K562 (cell line): ENCODE data around the gene CXCR5. TPM values are rescaled to one million over a fixed set of nuclear protein-coding genes. Genes with fewer than 3 reads are reported as not detected.
A peak's percentile ranks its signal among the peaks of the same experiment; 100 is the strongest.

Source experiments
- ARID4B ChIP-seq: sonication (generic); formaldehyde crosslinking; IDR thresholded peaks from 2 replicates; pipeline ENCODE4 v1.8.0; 2022; ENCODE audit warnings: mild to moderate bottlenecking, missing genetic modification reagents
- CCNT2 ChIP-seq: IDR thresholded peaks from 2 replicates; pipeline ENCODE4 v1.6.1; 2011; ENCODE audit warnings: borderline replicate concordance, low read depth, mild to moderate bottlenecking, moderate library complexity, mixed read lengths, low read length; ENCODE audit not compliant: insufficient read length; ENCODE audit errors: extremely low read depth
- CGGBP1 ChIP-seq: fragments of 250-450 bp; sonication (Bioruptor Pico); IDR thresholded peaks from 2 replicates; pipeline ENCODE4 v1.9.0; 2021; ENCODE audit warnings: mild to moderate bottlenecking
- CTCF ChIP-seq, 3 experiments: IDR thresholded peaks in 2 of 3; conservative IDR thresholded peaks in 1 of 3; 2 replicates each; pipeline ENCODE4 v1.5.1; 2011 to 2012; ENCODE audit warnings: low read length in 3 of 3, mild to moderate bottlenecking in 3 of 3, control low read depth in 2 of 3, improper control_type of control experiment in 1 of 3, inconsistent platforms in 1 of 3, low read depth in 1 of 3, mixed read lengths in 1 of 3, moderate library complexity in 1 of 3; ENCODE audit not compliant: insufficient read depth in 2 of 3
- CXXC5 ChIP-seq: fragments of 250-450 bp; sonication (Bioruptor Pico); IDR thresholded peaks from 2 replicates; pipeline ENCODE4 v1.8.0; 2022; ENCODE audit warnings: inconsistent platforms, mild to moderate bottlenecking, moderate library complexity
- DPF2 ChIP-seq: fragments of 450-650 bp; IDR thresholded peaks from 2 replicates; pipeline ENCODE4 v1.6.1; 2016
- EGR1 ChIP-seq: fragments of 450-650 bp; conservative IDR thresholded peaks from 2 replicates; pipeline ENCODE4 v1.6.1; 2017; ENCODE audit warnings: mild to moderate bottlenecking
- EP300 ChIP-seq: IDR thresholded peaks from 2 replicates; pipeline ENCODE4 v1.6.1; 2012; ENCODE audit warnings: low read length, improper control_type of control experiment
- FOXK2 ChIP-seq, 2 experiments: fragments of 450-650 bp; IDR thresholded peaks in 1 of 2; conservative IDR thresholded peaks in 1 of 2; 2 replicates each; pipeline ENCODE4 v1.6.1; 2016; ENCODE audit warnings: low read depth in 2 of 2, mild to moderate bottlenecking in 1 of 2
- NR4A1 ChIP-seq, 2 experiments: fragments of 250-450 bp in 1 of 2; fragments of 450-650 bp in 1 of 2; sonication (Bioruptor Pico) in 1 of 2; IDR thresholded peaks; 2 replicates each; pipeline versions ENCODE4 v1.4.0 to v1.6.1; 2016 to 2020; ENCODE audit warnings: mild to moderate bottlenecking in 2 of 2, missing compliant biosample characterization in 1 of 2, missing genetic modification characterization in 1 of 2, moderate library complexity in 1 of 2
- RAD51 ChIP-seq: fragments of 450-650 bp; IDR thresholded peaks from 2 replicates; pipeline ENCODE4 v1.7.1; 2016; ENCODE audit warnings: low read depth, mild to moderate bottlenecking, borderline replicate concordance
- RFX1 ChIP-seq: fragments of 450-650 bp; IDR thresholded peaks from 2 replicates; pipeline ENCODE4 v1.6.1; 2016; ENCODE audit warnings: mild to moderate bottlenecking, moderate library complexity
- RUNX1 ChIP-seq: sonication (generic); IDR thresholded peaks from 2 replicates; pipeline ENCODE4 v1.6.1; 2016; ENCODE audit warnings: antibody characterized with exemption, low read depth
- SMAD4 ChIP-seq: fragments of 250-450 bp; sonication (Bioruptor Pico); conservative IDR thresholded peaks from 2 replicates; pipeline ENCODE4 v1.8.0; 2021; ENCODE audit warnings: inconsistent platforms, mild to moderate bottlenecking, moderate library complexity
- SP2 ChIP-seq: IDR thresholded peaks from 2 replicates; pipeline ENCODE4 v1.6.1; 2011; ENCODE audit warnings: mild to moderate bottlenecking, low read depth, low read length, moderate library complexity; ENCODE audit not compliant: poor library complexity, severe bottlenecking; ENCODE audit errors: extremely low read depth
- TBL1XR1 ChIP-seq, 2 experiments: IDR thresholded peaks; 2 replicates each; pipeline ENCODE4 v1.6.1; 2012; ENCODE audit warnings: improper control_type of control experiment in 2 of 2, low read length in 2 of 2, mild to moderate bottlenecking in 1 of 2
- TOE1 ChIP-seq, 2 experiments: fragments of 450-650 bp in 1 of 2; sonication (generic) in 1 of 2; formaldehyde crosslinking in 1 of 2; IDR thresholded peaks; 2 replicates each; pipeline versions ENCODE4 v1.7.1 to v1.8.0; 2016 to 2022; ENCODE audit warnings: borderline replicate concordance in 2 of 2, mild to moderate bottlenecking in 2 of 2, antibody characterized with exemption in 1 of 2, inconsistent platforms in 1 of 2, low read depth in 1 of 2, missing genetic modification reagents in 1 of 2, moderate library complexity in 1 of 2
- ZNF263 ChIP-seq: sonication (generic); formaldehyde crosslinking; IDR thresholded peaks from 2 replicates; pipeline ENCODE4 v1.8.0; 2022; ENCODE audit warnings: mild to moderate bottlenecking, missing genetic modification reagents, borderline replicate concordance
- polyA plus RNA-seq, 8 experiments: library from polyadenylated mRNA; depleted of rRNA in 4 of 8; stranded (reverse) in 5 of 8; unstranded in 3 of 8; fragments of >200 nt; fragmentation: Nextera tagmentation in 2 of 8; fragmentation: Illumina TruSeq in 1 of 8; extraction: Ambion mirVana in 2 of 8; extraction: Trizol in 1 of 8; gene quantifications; 2 replicates each; pipeline versions ENCODE4 v1.2.1 to v1.2.3, GENCODE V29; 2011 to 2014; ENCODE audit warnings: inconsistent platforms in 1 of 8, missing spikeins in 1 of 8
- total RNA-seq, 7 experiments: library from RNA; depleted of rRNA in 6 of 7; stranded (reverse); fragments of >200 nt in 6 of 7; fragmentation: Illumina TruSeq in 2 of 7; extraction: Trizol in 2 of 7; gene quantifications; 2 replicates each; pipeline versions ENCODE4 v1.2.1 to v1.2.3, GENCODE V29; 2011 to 2021; ENCODE audit warnings: low replicate concordance in 1 of 7

The CXCR5 gene
- total and polyA plus RNA-seq, 9 of the 15 experiments (the other 6 are each of a cell fraction or from before 2014, with no cell fraction given), result 0.03 to 0.06 TPM; not detected in 7

GRCh38 chr11:118928101-118928869 is 44.6 kb downstream of the CXCR5 start (continued):
- peak; percentile 92 for TF ChIP-seq TOE1 (IDR thresholded peaks at IDR 0.05; ENCODE audit: borderline replicate concordance)
- TF ChIP-seq TOE1 (CRISPR knock-in tag; IDR thresholded peaks at IDR 0.05; ENCODE audit: borderline replicate concordance, low read depth), result no peak
- 0 out of 2 replicates have a peak, but pooled peaks have one; percentile 34 for TF ChIP-seq DPF2
- peak; percentile 66 for TF ChIP-seq CXXC5
- peak; percentile 75 for TF ChIP-seq SP2
- peak; percentile 84; the same call in 1 of the 2 replicates for TF ChIP-seq RFX1
- TF ChIP-seq EP300, result peak; percentile 24; the same call in 1 of the 2 replicates
- peak; percentile 19 for TF ChIP-seq CCNT2
- TF ChIP-seq FOXK2 (conservative IDR thresholded peaks at IDR 0.05 in 1 of 2, IDR thresholded peaks at IDR 0.05 in 1 of 2; ENCODE audit: low read depth in 2 of 2), result peak; percentile 52 to 64; a peak in 2 of 4 replicates
- peak; percentile 92 to 97 (median 94) for TF ChIP-seq CTCF (IDR thresholded peaks at IDR 0.05 in 2 of 3, conservative IDR thresholded peaks at IDR 0.05 in 1 of 3; ENCODE audit: insufficient read depth in 2 of 3, low read depth in 1 of 3, low read length in 3 of 3)
- TF ChIP-seq RUNX1, result 0 out of 2 replicates have a peak, but pooled peaks have one; percentile 53
- TF ChIP-seq SMAD4 (CRISPR knock-in tag), result peak; percentile 45
- no peak for TF ChIP-seq CGGBP1 (CRISPR knock-in tag)
- peak; percentile 8; the same call in 1 of the 2 replicates for TF ChIP-seq EGR1
- peak; percentile 69 for TF ChIP-seq RAD51
- 0 out of 2 replicates have a peak, but pooled peaks have one; percentile 11 for TF ChIP-seq NR4A1 (CRISPR knock-in tag; IDR thresholded peaks at IDR 0.05)
- no peak for TF ChIP-seq NR4A1 (tag; IDR thresholded peaks at IDR 0.05)
- TF ChIP-seq TBL1XR1 (IDR thresholded peaks at IDR 0.05; ENCODE audit: low read length in 2 of 2), result 0 out of 4 replicates have a peak, but pooled peaks of 1 of the 2 experiments have one; percentile 5
- peak; percentile 51; the same call in 1 of the 2 replicates for TF ChIP-seq ARID4B (CRISPR knock-in tag)
- peak; percentile 98 for TF ChIP-seq ZNF263 (CRISPR knock-in tag)
